ENCODE measurements around the gene PJVK. TPM values are rescaled to one million over a fixed set of nuclear protein-coding genes. Genes with fewer than 3 reads are reported as not detected.
A peak's percentile ranks its signal among the peaks of the same experiment; 100 is the strongest.

Gene PJVK
- total RNA-seq, 4 donors from 2014 or later = 1.4 to 5.8 (median 2.1) TPM

- H3K27me3 ChIP-seq = no peaks in the 10 kb centered on the region
- peak overlapping the region; percentile 90 to 99 (median 97) for H3K27ac ChIP-seq (replicated peaks in 1 of 4)
- no peak for TF ChIP-seq CTCF (IDR thresholded peaks at IDR 0.05)
- TF ChIP-seq POLR2A (IDR thresholded peaks at IDR 0.05; ENCODE audit: low read depth) = no peak
- TF ChIP-seq EP300 (IDR thresholded peaks at IDR 0.05) = no peak
- TF ChIP-seq POLR2AphosphoS5 (IDR thresholded peaks at IDR 0.05) = no peak
- WGBS = 98% methylated on average over 2 of the region's 2 CpGs
- intact Hi-C loops (cut with DNase I) = no loop called here
- peaks cover 0 to 20% (median 4%) of the 10 kb centered on the region in 4 donors for H3K36me3 ChIP-seq
- no peak for DNase-seq (ENCODE audit: extremely low spot score)
- H3K4me1 ChIP-seq = peaks cover 17 to 41% (median 32%) of the 10 kb centered on the region in 4 donors
- no peak overlapping the region for H3K4me3 ChIP-seq
- H3K9me3 ChIP-seq = no peaks in the 10 kb centered on the region
These were observed 1.2 kb downstream of the PJVK start for GRCh38 chr2:178452334-178452733.

GRCh38 chr2:178452870-178453269 lies 1.7 kb downstream of the PJVK start:
- H3K27ac ChIP-seq (replicated peaks in 1 of 4) = no peak overlapping the region
- peaks cover 17 to 36% (median 31%) of the 10 kb centered on the region in 4 donors for H3K4me1 ChIP-seq
- H3K4me3 ChIP-seq = no peak overlapping the region
- TF ChIP-seq POLR2AphosphoS5 (IDR thresholded peaks at IDR 0.05) = no peak
- no peak for TF ChIP-seq POLR2A (IDR thresholded peaks at IDR 0.05; ENCODE audit: low read depth)
- TF ChIP-seq EP300 (IDR thresholded peaks at IDR 0.05) = no peak
- TF ChIP-seq CTCF (IDR thresholded peaks at IDR 0.05) = no peak
- H3K9me3 ChIP-seq = no peaks in the 10 kb centered on the region
- H3K27me3 ChIP-seq = no peaks in the 10 kb centered on the region
- DNase-seq (ENCODE audit: extremely low spot score) = no peak
- 63% methylated on average over 5 of the region's 5 CpGs for WGBS
- peaks cover 0 to 15% (median 3%) of the 10 kb centered on the region in 4 donors for H3K36me3 ChIP-seq
- intact Hi-C loops (cut with DNase I) = no loop called here

- no peak for DNase-seq (ENCODE audit: extremely low spot score)
- Histone ChIP-seq H3K27ac (replicated peaks in 1 of 4) (no peak overlapping the region), H3K4me1 (peaks cover 0 to 11% (median 6%) of the 10 kb centered on the region in 4 donors), H3K27me3 (no peaks in the 10 kb centered on the region), H3K36me3 (peaks cover 0 to 4% (median 0%) of the 10 kb centered on the region in 4 donors), H3K9me3 (no peaks in the 10 kb centered on the region), H3K4me3 (no peak overlapping the region)
- TF ChIP-seq POLR2A (IDR thresholded peaks at IDR 0.05; ENCODE audit: low read depth) = no peak
- TF ChIP-seq POLR2AphosphoS5 (IDR thresholded peaks at IDR 0.05) = no peak
- TF ChIP-seq EP300 (IDR thresholded peaks at IDR 0.05) = no peak
- TF ChIP-seq CTCF (IDR thresholded peaks at IDR 0.05) = no peak
- intact Hi-C loops (cut with DNase I) = no loop called here
- 93% methylated on average over 5 of the region's 5 CpGs for WGBS
These were observed 4.8 kb downstream of the PJVK start for GRCh38 chr2:178455947-178456346.

- H3K27ac ChIP-seq (replicated peaks in 1 of 4) = no peak overlapping the region
- H3K36me3 ChIP-seq = peaks cover 0 to 4% (median 0%) of the 10 kb centered on the region in 4 donors
- H3K9me3 ChIP-seq = no peaks in the 10 kb centered on the region
- H3K4me1 ChIP-seq = peaks cover 0 to 1% (median 0%) of the 10 kb centered on the region in 4 donors
- no peaks in the 10 kb centered on the region for H3K27me3 ChIP-seq
- intact Hi-C loops (cut with DNase I) = no loop called here
- DNase-seq (ENCODE audit: extremely low spot score) = no peak
- no peak overlapping the region for H3K4me3 ChIP-seq
- 96% methylated on average over 11 of the region's 11 CpGs for WGBS
- TF ChIP-seq POLR2A (IDR thresholded peaks at IDR 0.05; ENCODE audit: low read depth) (no peak), POLR2AphosphoS5 (IDR thresholded peaks at IDR 0.05) (no peak), EP300 (IDR thresholded peaks at IDR 0.05) (no peak), CTCF (IDR thresholded peaks at IDR 0.05) (no peak)
These were observed 6.3 kb downstream of the PJVK start for GRCh38 chr2:178457390-178457886.
